H1 (cell line): ENCODE results near the gene LIPG. TPM values are rescaled to one million over a fixed set of nuclear protein-coding genes. Genes with fewer than 3 reads are reported as not detected.
A peak's percentile ranks its signal among the peaks of the same experiment; 100 is the strongest.

Source experiments
- CTCF ChIA-PET: fragments of 300-600 bp; sonication (Branson Sonifier 250); formaldehyde crosslinking; loops from one replicate; lab custom pipeline; 2021; ENCODE audit not compliant: partially characterized antibody; lab: Charles Lee
- POLR2A ChIA-PET: fragments of 300-600 bp; sonication (Branson Sonifier 250); formaldehyde crosslinking; loops from one replicate; lab custom pipeline; 2021; ENCODE audit warnings: inconsistent platforms; ENCODE audit not compliant: partially characterized antibody; lab: Charles Lee
- DNase-seq, 2 experiments: peaks; one replicate each; pipeline versions ENCODE4 v3.0.0 to v3.0.0-alpha.2; 2010 to 2022; ENCODE audit warnings: low spot score in 2 of 2, low read depth in 1 of 2, mixed read lengths in 1 of 2
- FAIRE-seq: peaks from 2 replicates; lab custom pipeline; 2011; peaks lifted over from hg19 to GRCh38; lab: Jason Lieb, UNC
- H2AFZ ChIP-seq: 2 replicates; pipeline ENCODE4 v1.8.1; 2012; ENCODE audit warnings: low read length, inconsistent platforms
- H2AK5ac ChIP-seq: 2 replicates; pipeline ENCODE4 v1.6.1; 2013; ENCODE audit warnings: low read depth, low read length
- H2BK120ac ChIP-seq: replicated peaks from 2 replicates; pipeline ENCODE3; 2013; ENCODE audit warnings: low read depth, low read length, inconsistent platforms
- H2BK12ac ChIP-seq: 2 replicates; pipeline ENCODE4 v1.6.1; 2013; ENCODE audit warnings: low read depth, low read length
- H2BK15ac ChIP-seq: 2 replicates; pipeline ENCODE4 v1.6.1; 2013; ENCODE audit warnings: low read length
- H2BK20ac ChIP-seq: 2 replicates; pipeline ENCODE4 v1.6.1; 2013; ENCODE audit warnings: low read length
- H2BK5ac ChIP-seq: 2 replicates; pipeline ENCODE4 v1.6.1; 2013; ENCODE audit warnings: low read depth, low read length
- H3K14ac ChIP-seq: 2 replicates; pipeline ENCODE4 v1.6.1; 2013; ENCODE audit warnings: inconsistent platforms; ENCODE audit not compliant: insufficient read length
- H3K18ac ChIP-seq: 2 replicates; pipeline ENCODE4 v1.6.1; 2013; ENCODE audit warnings: low read length; ENCODE audit errors: extremely low read depth
- H3K23ac ChIP-seq: 2 replicates; pipeline ENCODE4 v1.6.1; 2013; ENCODE audit warnings: inconsistent platforms; ENCODE audit not compliant: insufficient read length
- H3K23me2 ChIP-seq: 2 replicates; pipeline ENCODE4 v1.6.1; 2013; ENCODE audit warnings: low read depth, low read length
- H3K27ac ChIP-seq: 2 replicates; pipeline ENCODE4 v1.6.1; 2011; ENCODE audit warnings: low read depth, low read length, inconsistent platforms
- H3K27me3 ChIP-seq, 4 experiments: replicated peaks in 1 of 4; 1 replicate in 1 of 4; 2 replicates in 3 of 4; pipeline versions ENCODE4 v1.6.1 to v1.8.1; 2011 to 2013; ENCODE audit warnings: low read length in 3 of 4, mild to moderate bottlenecking in 3 of 4, inconsistent platforms in 2 of 4, mixed read lengths in 2 of 4, moderate library complexity in 1 of 4; ENCODE audit not compliant: control insufficient read depth in 3 of 4, insufficient read depth in 3 of 4; ENCODE audit errors: extremely low read depth in 1 of 4
- H3K36me3 ChIP-seq, 4 experiments: 2 replicates each; pipeline versions ENCODE4 v1.6.1 to v1.8.1; 2011 to 2013; ENCODE audit warnings: mild to moderate bottlenecking in 4 of 4, low read length in 3 of 4, moderate library complexity in 2 of 4, control low read depth in 1 of 4, inconsistent platforms in 1 of 4; ENCODE audit not compliant: insufficient read depth in 4 of 4, control insufficient read depth in 2 of 4
- H3K4ac ChIP-seq: replicated peaks from 2 replicates; pipeline ENCODE3; 2013; ENCODE audit warnings: low read length, low read depth, mixed read lengths, inconsistent platforms; ENCODE audit not compliant: insufficient read length
- H3K4me1 ChIP-seq, 4 experiments: replicated peaks in 1 of 4; 1 replicate in 1 of 4; 2 replicates in 3 of 4; pipeline versions ENCODE4 v1.6.1 to v1.8.1; 2011 to 2013; ENCODE audit warnings: low read length in 3 of 4, inconsistent platforms in 2 of 4, mixed read lengths in 1 of 4; ENCODE audit not compliant: insufficient read depth in 4 of 4, control insufficient read depth in 3 of 4
- H3K4me2 ChIP-seq, 2 experiments: 2 replicates each; pipeline versions ENCODE4 v1.6.1 to v1.8.1; 2011 to 2013; ENCODE audit warnings: low read depth in 2 of 2, low read length in 2 of 2, control low read depth in 1 of 2, inconsistent platforms in 1 of 2, mild to moderate bottlenecking in 1 of 2; ENCODE audit not compliant: insufficient read depth in 1 of 2
- H3K4me3 ChIP-seq, 4 experiments: fragments of 200-600, 300-600 bp in 1 of 4; sonication (generic), shearing (Covaris generic), sonication (Bioruptor Twin) in 1 of 4; 2 replicates each; pipeline versions ENCODE4 v1.5.1 to v1.8.1; 2011 to 2016; ENCODE audit warnings: low read length in 4 of 4, low read depth in 3 of 4, control low read depth in 2 of 4, inconsistent platforms in 2 of 4, mild to moderate bottlenecking in 2 of 4, mixed read lengths in 1 of 4, moderate library complexity in 1 of 4; ENCODE audit not compliant: insufficient read depth in 2 of 4; ENCODE audit errors: extremely low read depth in 1 of 4
- H3K56ac ChIP-seq: replicated peaks from 2 replicates; pipeline ENCODE3; 2013; ENCODE audit warnings: low read depth, mild to moderate bottlenecking, mixed read lengths, low read length, inconsistent platforms; ENCODE audit not compliant: insufficient read length
- H3K79me1 ChIP-seq: 2 replicates; pipeline ENCODE4 v1.6.1; 2013; ENCODE audit warnings: low read depth, low read length, control low read depth
- H3K79me2 ChIP-seq, 2 experiments: 2 replicates each; pipeline versions ENCODE4 v1.6.1 to v1.8.1; 2012 to 2013; ENCODE audit warnings: low read length in 2 of 2, mild to moderate bottlenecking in 2 of 2, inconsistent platforms in 1 of 2; ENCODE audit not compliant: insufficient read depth in 2 of 2, control insufficient read depth in 1 of 2
- H3K9ac ChIP-seq, 4 experiments: replicated peaks in 1 of 4; 1 replicate in 1 of 4; 2 replicates in 3 of 4; pipeline versions ENCODE4 v1.6.1 to v1.8.1; 2011 to 2013; ENCODE audit warnings: low read depth in 3 of 4, low read length in 3 of 4, control low read depth in 2 of 4, mild to moderate bottlenecking in 2 of 4, moderate library complexity in 2 of 4, inconsistent platforms in 1 of 4; ENCODE audit errors: extremely low read depth in 1 of 4
- H3K9me3 ChIP-seq, 2 experiments: 2 replicates each; pipeline versions ENCODE4 v1.6.1 to v1.8.1; 2012 to 2013; ENCODE audit warnings: mild to moderate bottlenecking in 2 of 2, moderate library complexity in 2 of 2, control low read depth in 1 of 2, inconsistent platforms in 1 of 2, low read depth in 1 of 2, low read length in 1 of 2, mixed read lengths in 1 of 2; ENCODE audit not compliant: insufficient read depth in 2 of 2
- H4K20me1 ChIP-seq, 2 experiments: replicated peaks in 1 of 2; 2 replicates each; pipeline versions ENCODE3 to v1.8.1; 2011 to 2013; ENCODE audit warnings: inconsistent platforms in 2 of 2, low read length in 2 of 2, mild to moderate bottlenecking in 1 of 2; ENCODE audit not compliant: insufficient read depth in 2 of 2, control insufficient read depth in 1 of 2
- H4K5ac ChIP-seq: 2 replicates; pipeline ENCODE4 v1.6.1; 2013; ENCODE audit warnings: low read length, low read depth, mixed read lengths, inconsistent platforms; ENCODE audit not compliant: insufficient read length
- H4K8ac ChIP-seq: 2 replicates; pipeline ENCODE4 v1.8.0; 2013; ENCODE audit warnings: mild to moderate bottlenecking, moderate library complexity, low read length, inconsistent platforms; ENCODE audit not compliant: insufficient read depth; ENCODE audit errors: extremely low read depth
- H4K91ac ChIP-seq: replicated peaks from 2 replicates; pipeline ENCODE3; 2013; ENCODE audit warnings: low read length, mixed read lengths, inconsistent platforms; ENCODE audit not compliant: insufficient read length
- BACH1 ChIP-seq: IDR thresholded peaks from 2 replicates; pipeline ENCODE4 v1.6.1; 2012; ENCODE audit warnings: low read length, improper control_type of control experiment
- MAFK ChIP-seq: IDR thresholded peaks from 2 replicates; pipeline ENCODE4 v1.6.1; 2012; ENCODE audit warnings: low read depth, mild to moderate bottlenecking, improper control_type of control experiment, low read length
- TCF12 ChIP-seq: IDR thresholded peaks from 2 replicates; pipeline ENCODE4 v1.6.1; 2011; ENCODE audit warnings: low read depth, mild to moderate bottlenecking, low read length
- WGBS, 2 experiments: shearing (Covaris generic) in 1 of 2; methylation state at CpG; one replicate each; pipeline versions ENCODE4 v1.1.6 to v1.1.7; 2013 to 2015; ENCODE audit warnings: low lambda C conversion rate in 2 of 2, mixed read lengths in 2 of 2, inconsistent platforms in 1 of 2, low coverage in 1 of 2, missing lambda C conversion rate in 1 of 2; ENCODE audit not compliant: insufficient replicate concordance in 2 of 2, insufficient coverage in 1 of 2, insufficient read length in 1 of 2; ENCODE audit errors: extremely low coverage in 1 of 2, missing lambda C conversion rate in 1 of 2; 5-methylcytosine and 5-hydroxymethylcytosine counted together
- polyA plus RNA-seq, 7 experiments: library from polyadenylated mRNA; depleted of rRNA in 3 of 7; stranded (reverse) in 5 of 7; unstranded in 2 of 7; fragments of >200 nt in 5 of 7; fragments of 200-250 nt in 2 of 7; gene quantifications; 1 replicate in 5 of 7; 2 replicates in 1 of 7; 4 replicates in 1 of 7; pipeline versions ENCODE4 v1.2.1 to v1.2.3, GENCODE V29; 2011 to 2013; ENCODE audit warnings: missing spikeins in 2 of 7, mixed read lengths in 2 of 7
- total RNA-seq: library from RNA; stranded (reverse); fragmentation: NEBNext Ultra II Directional; extraction: Animal tissue kit (Norgen Biotek cat#: 25700); gene quantifications from 2 replicates; pipeline ENCODE4 v1.2.1, GENCODE V29; 2021

Gene LIPG
- total and polyA plus RNA-seq, 2 of the 8 experiments (the other 6 are each of a cell fraction or from before 2014, with no cell fraction given), result 9.2 to 9.8 TPM

- Histone ChIP-seq H3K27me3 (no peaks in the 10 kb centered on the region), H2BK15ac (no peak overlapping the region), H2BK120ac (no peak overlapping the region), H3K9ac (no peak overlapping the region), H3K4ac (peak overlapping the region; percentile 14), H4K20me1 (peaks cover 0 to 3% of the 10 kb centered on the region in 2 experiments), H3K36me3 (peaks cover 0 to 7% (median 1%) of the 10 kb centered on the region in 4 experiments; a peak in 4 of 8 replicates), H3K14ac (no peak overlapping the region), H2BK5ac (0 out of 2 replicates have a peak overlapping the region, but pooled peaks have one; percentile 2), H3K9me3 (no peaks in the 10 kb centered on the region), H4K91ac (no peak overlapping the region), H3K23me2 (no peaks in the 10 kb centered on the region; the same call in 1 of the 2 replicates), H3K23ac (no peak overlapping the region), H2AK5ac (0 out of 2 replicates have a peak overlapping the region, but pooled peaks have one; percentile 24), H2BK12ac (no peak overlapping the region; the same call in 1 of the 2 replicates), H3K56ac (no peak overlapping the region), H2BK20ac (no peak overlapping the region), H3K4me2 (no peak overlapping the region), H3K4me3 (no peak overlapping the region), H3K79me1 (no peaks in the 10 kb centered on the region), H3K4me1 (peaks cover 0 to 7% (median 3%) of the 10 kb centered on the region in 4 experiments; a peak in 1 of 7 replicates), H3K79me2 (no peaks in the 10 kb centered on the region), H4K5ac (no peak overlapping the region), H4K8ac (no peak overlapping the region), H3K18ac (no peak overlapping the region), H2AFZ (no peak overlapping the region), H3K27ac (no peak overlapping the region)
- 91% methylated on average over 8 of the region's 8 CpGs; no CpG with 5 or more reads in 1 of the 2 experiments for WGBS, 2 experiments
- DNase-seq (no peak), FAIRE-seq (no peak)
- TF ChIP-seq TCF12 (no peak), MAFK (peak; percentile 73), BACH1 (peak; percentile 96)
- ChIA-PET POLR2A (interaction anchor here (1.6 kb wide), 1 partner anchor 21 kb away, joined by 5 read pairs; the partner anchor contains the start of gene LIPG), CTCF (interaction anchor here (0.6 to 2.1 kb wide), 4 partner anchors 14 to 26 kb away, joined by 3 to 6 read pairs (median 4); no protein-coding TSS in a partner anchor)
Observed at GRCh38 chr18:49582579-49582978, 20.7 kb downstream of the LIPG start.
